OCI-LY1 (cell line): ENCODE measurements around the gene ZNF529.

Experiments
- H2AFZ ChIP-seq: fragments of 200-600 bp; sonication (generic), shearing (Covaris generic); 2 replicates; pipeline ENCODE4 v1.6.0; 2014; ENCODE audit warnings: antibody characterized with exemption, mild to moderate bottlenecking, low read length
- H3F3A ChIP-seq: fragments of 200-600 bp; sonication (generic), shearing (Covaris generic); 2 replicates; pipeline ENCODE4 v1.6.0; 2014; ENCODE audit warnings: mild to moderate bottlenecking, antibody characterized with exemption, low read length, moderate library complexity; ENCODE audit not compliant: insufficient read depth
- H3K27ac ChIP-seq: fragments of 200-600 bp; sonication (generic); 2 replicates; pipeline ENCODE4 v1.5.1; 2014; ENCODE audit warnings: low read length, mixed run types, mild to moderate bottlenecking, low read depth; ENCODE audit not compliant: poor library complexity, severe bottlenecking
- H3K27me3 ChIP-seq: fragments of 200-600 bp; sonication (generic); 2 replicates; pipeline ENCODE4 v1.6.0; 2014; ENCODE audit warnings: antibody characterized with exemption, mild to moderate bottlenecking, low read length, moderate library complexity; ENCODE audit not compliant: insufficient read depth
- H3K36me3 ChIP-seq: fragments of 200-600 bp; sonication (generic); 2 replicates; pipeline ENCODE4 v1.6.1; 2014; ENCODE audit warnings: mild to moderate bottlenecking, antibody characterized with exemption, low read length, moderate library complexity, mixed read lengths; ENCODE audit not compliant: insufficient read depth
- H3K4me1 ChIP-seq: fragments of 200-600 bp; sonication (generic); 2 replicates; pipeline ENCODE4 v1.5.1; 2014; ENCODE audit warnings: mild to moderate bottlenecking, low read length, moderate library complexity; ENCODE audit not compliant: insufficient read depth, severe bottlenecking
- H3K4me2 ChIP-seq: fragments of 200-600 bp; sonication (generic), shearing (Covaris generic); 2 replicates; pipeline ENCODE4 v1.6.1; 2014; ENCODE audit warnings: low read length
- H3K4me3 ChIP-seq: fragments of 200-600 bp; sonication (generic); 2 replicates; pipeline ENCODE4 v1.5.1; 2014; ENCODE audit warnings: low read length, low read depth, mild to moderate bottlenecking, mixed read lengths; ENCODE audit not compliant: poor library complexity, severe bottlenecking
- H3K79me2 ChIP-seq: fragments of 200-600 bp; shearing (Covaris generic); 2 replicates; pipeline ENCODE4 v1.6.1; 2016; ENCODE audit warnings: mixed run types, low read length, mixed read lengths; ENCODE audit not compliant: insufficient read depth
- H3K9ac ChIP-seq: fragments of 200-600 bp; sonication (generic), shearing (Covaris generic); 2 replicates; pipeline ENCODE4 v1.6.1; 2014; ENCODE audit warnings: mild to moderate bottlenecking, low read length, mixed read lengths
- H3K9me2 ChIP-seq: fragments of 200-600 bp; sonication (generic), shearing (Covaris generic); 2 replicates; pipeline ENCODE4 v1.6.1; 2014; ENCODE audit warnings: low read depth, mild to moderate bottlenecking, low read length, mixed read lengths
- H3K9me3 ChIP-seq: fragments of 200-600 bp; shearing (Covaris generic); 2 replicates; pipeline ENCODE4 v1.6.1; 2014; ENCODE audit warnings: low read length, mixed read lengths
- H4K20me1 ChIP-seq: fragments of 200-600 bp; sonication (generic), shearing (Covaris generic); 2 replicates; pipeline ENCODE4 v1.6.0; 2016; ENCODE audit warnings: mild to moderate bottlenecking, low read length; ENCODE audit not compliant: insufficient read depth
- CTCF ChIP-seq: fragments of 200-600 bp; sonication (generic), shearing (Covaris generic); IDR thresholded peaks from 2 replicates; pipeline ENCODE4 v1.5.1; 2017; ENCODE audit warnings: mild to moderate bottlenecking, antibody characterized with exemption, low read length, moderate library complexity, mixed read lengths
- EZH2 ChIP-seq: fragments of 200-600 bp; sonication (generic), shearing (Covaris generic); IDR thresholded peaks from 2 replicates; pipeline ENCODE4 v1.8.0; 2017; ENCODE audit warnings: borderline replicate concordance, mixed run types, mild to moderate bottlenecking, antibody characterized with exemption, low read length, moderate library complexity, mixed read lengths

Gene ZNF529

GRCh38 chr19:36508325-36508724 lies 64.8 kb downstream of the ZNF529 start:
- H3K4me3 ChIP-seq = no peak overlapping the region
- no peaks in the 10 kb centered on the region for H3K79me2 ChIP-seq
- H2AFZ ChIP-seq = no peak overlapping the region
- H4K20me1 ChIP-seq = no peaks in the 10 kb centered on the region
- TF ChIP-seq CTCF = no peak
- peaks cover 18% of the 10 kb centered on the region for H3K9me3 ChIP-seq
- H3K4me1 ChIP-seq = no peaks in the 10 kb centered on the region
- H3K27ac ChIP-seq = no peak overlapping the region
- no peak overlapping the region for H3K4me2 ChIP-seq
- H3K9ac ChIP-seq = no peak overlapping the region
- no peaks in the 10 kb centered on the region for H3K27me3 ChIP-seq
- H3K36me3 ChIP-seq = peaks cover 7% of the 10 kb centered on the region; the same call in 1 of the 2 replicates
- H3F3A ChIP-seq = no peaks in the 10 kb centered on the region
- no peaks in the 10 kb centered on the region for H3K9me2 ChIP-seq

GRCh38 chr19:36501973-36502372 lies 71.1 kb downstream of the ZNF529 start:
- H4K20me1 ChIP-seq = no peaks in the 10 kb centered on the region
- H3F3A ChIP-seq = no peaks in the 10 kb centered on the region
- no peaks in the 10 kb centered on the region for H3K27me3 ChIP-seq
- no peak overlapping the region for H3K4me2 ChIP-seq
- H3K4me1 ChIP-seq = no peaks in the 10 kb centered on the region
- no peaks in the 10 kb centered on the region for H3K9me2 ChIP-seq
- H2AFZ ChIP-seq = no peak overlapping the region
- H3K79me2 ChIP-seq = no peaks in the 10 kb centered on the region
- no peak overlapping the region for H3K4me3 ChIP-seq
- TF ChIP-seq CTCF (no peak), EZH2 (no peak)
- no peaks in the 10 kb centered on the region for H3K36me3 ChIP-seq
- H3K9me3 ChIP-seq = peaks cover 19% of the 10 kb centered on the region
- no peak overlapping the region for H3K9ac ChIP-seq
- no peak overlapping the region for H3K27ac ChIP-seq

GRCh38 chr19:36497001-36497400 lies 76.1 kb downstream of the ZNF529 start:
- no peaks in the 10 kb centered on the region for H3K36me3 ChIP-seq
- H3F3A ChIP-seq = 0 out of 2 replicates have a peak, but pooled peaks cover 6% of the 10 kb centered on the region
- peaks cover 9% of the 10 kb centered on the region for H3K9me3 ChIP-seq

More at GRCh38 chr19:36497001-36497400, 76.1 kb downstream of the ZNF529 start:
- Histone ChIP-seq H3K9ac (no peak overlapping the region), H3K27me3 (no peaks in the 10 kb centered on the region), H3K9me2 (no peaks in the 10 kb centered on the region), H3K4me1 (peaks cover 14% of the 10 kb centered on the region), H4K20me1 (no peaks in the 10 kb centered on the region), H3K4me2 (no peak overlapping the region), H3K79me2 (no peaks in the 10 kb centered on the region), H3K27ac (no peak overlapping the region), H2AFZ (no peak overlapping the region), H3K4me3 (no peak overlapping the region)
- no peak for TF ChIP-seq EZH2
- no peak for TF ChIP-seq CTCF
